Amniotic epithelial cell (primary cell): Measurements from ENCODE around the gene ANOS1.

ENCODE experiments used
- DNase-seq: peaks from one replicate; pipeline ENCODE4 v3.0.0-alpha.2; 2010; ENCODE audit warnings: low read depth

ANOS1 gene

DNA sequence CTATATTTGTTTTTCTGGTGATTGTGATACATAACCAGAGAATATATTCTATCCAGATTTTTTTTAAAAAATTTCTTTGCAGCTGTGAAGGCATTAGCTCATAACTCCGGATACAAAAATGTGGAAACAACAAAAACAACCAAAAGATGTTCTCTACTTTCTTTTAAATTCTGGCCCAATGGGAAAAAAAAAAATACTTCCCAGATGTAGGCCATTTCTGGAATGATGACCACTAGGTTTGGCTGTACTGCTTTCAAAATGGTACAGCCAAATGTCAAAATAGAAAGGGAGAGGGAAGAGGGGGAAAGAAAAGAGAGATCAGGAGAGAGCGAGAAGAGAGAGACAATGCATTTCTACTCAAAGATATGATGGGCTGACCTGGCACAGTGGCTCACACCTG, 14.6 kb downstream of the ANOS1 start:
- DNase-seq: no peak

DNA sequence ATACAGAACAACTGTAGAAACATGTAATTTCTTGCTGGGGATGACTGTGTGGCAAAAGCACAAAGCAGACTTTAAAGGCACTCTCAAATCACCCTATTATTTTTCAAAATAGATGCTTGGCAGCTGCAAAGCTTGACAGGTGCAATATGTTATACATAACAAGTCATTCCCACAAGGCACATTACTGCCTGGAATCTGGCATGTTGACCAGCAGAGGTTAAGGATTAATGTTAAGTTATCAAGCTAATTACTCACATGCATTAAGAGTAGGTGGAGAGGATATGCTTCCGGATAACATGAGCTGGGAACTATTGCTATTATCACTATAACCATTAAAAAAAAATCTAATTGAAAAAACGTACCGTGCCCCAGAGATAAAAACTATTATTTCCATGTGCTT, 17.8 kb downstream of the ANOS1 start:
- DNase-seq: no peak

DNA sequence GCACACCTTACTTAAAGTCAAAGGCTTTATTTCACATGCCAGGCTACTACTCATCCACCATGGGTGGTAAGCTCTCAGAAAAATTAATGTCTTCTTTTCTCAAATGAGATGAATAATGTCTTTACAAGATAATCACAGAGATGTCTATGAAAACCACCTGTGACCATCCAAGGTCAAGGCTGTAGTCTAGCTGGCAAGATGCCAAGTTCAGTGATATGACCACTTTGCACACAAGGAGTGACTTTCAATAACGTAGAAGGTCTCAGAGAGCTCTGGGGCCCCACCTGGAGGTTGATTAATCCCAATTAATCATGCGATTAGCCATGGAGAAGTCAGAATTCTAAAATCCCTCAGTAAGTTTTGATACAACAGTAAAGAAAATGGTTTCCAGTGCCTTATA, 20.5 kb downstream of the ANOS1 start:
- DNase-seq: no peak

DNA sequence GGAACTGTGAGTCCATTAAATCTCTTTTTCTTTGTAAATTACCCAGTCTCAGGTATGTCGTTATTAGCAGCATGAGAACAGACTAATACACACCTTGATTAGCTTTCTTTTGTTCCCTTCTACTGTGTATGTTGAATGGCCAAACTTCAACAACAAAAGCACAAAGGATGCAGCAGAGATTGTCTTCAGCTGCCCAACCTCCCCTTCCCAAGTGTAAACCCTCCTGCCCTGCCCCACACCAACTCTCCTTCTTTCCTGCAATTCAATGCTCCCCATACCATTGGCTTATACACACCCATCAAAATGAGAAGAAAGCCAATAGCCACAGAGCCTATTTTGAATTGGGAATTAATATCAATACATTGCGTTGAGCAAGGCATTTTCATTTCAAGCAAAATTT, 27.8 kb downstream of the ANOS1 start:
- DNase-seq: no peak

DNA sequence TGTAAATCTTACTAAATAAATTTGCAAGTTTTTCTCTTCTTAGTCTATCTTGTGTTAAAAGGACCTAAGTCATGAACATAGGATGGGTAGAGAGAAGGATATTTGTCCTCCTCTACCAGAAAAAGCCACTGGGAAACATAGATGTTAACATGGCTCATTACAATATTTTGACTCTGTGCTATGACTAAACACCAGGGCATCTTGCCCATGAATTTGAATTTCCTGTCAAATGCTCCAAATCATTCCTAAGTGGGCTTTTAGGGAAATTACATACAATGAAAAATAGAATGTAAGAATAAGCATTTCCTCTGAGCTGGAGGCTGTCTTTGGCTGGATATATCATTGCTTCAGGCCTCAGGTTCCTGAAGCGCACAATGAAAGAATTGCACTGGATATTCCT, 39.1 kb downstream of the ANOS1 start:
- DNase-seq: no peak

DNA sequence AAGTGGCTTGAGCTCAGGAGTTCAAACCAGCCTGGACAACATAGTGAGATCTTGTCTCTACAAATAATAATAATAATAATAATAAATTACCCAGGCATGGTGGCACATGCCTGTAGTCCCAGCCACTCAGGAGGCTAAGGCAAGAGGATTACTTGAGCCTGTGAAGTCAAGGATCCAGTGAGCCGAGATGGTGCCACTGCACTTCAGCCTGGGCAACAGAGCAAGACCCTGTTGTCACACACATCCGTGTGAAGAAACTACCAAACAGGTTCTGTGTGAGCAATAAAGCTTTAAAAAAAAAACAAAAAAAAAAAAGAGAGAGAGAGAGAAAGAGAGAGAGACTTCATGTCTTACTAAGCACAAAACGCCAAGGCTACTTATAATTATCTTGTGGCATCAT, 42.5 kb downstream of the ANOS1 start:
- DNase-seq: no peak

DNA sequence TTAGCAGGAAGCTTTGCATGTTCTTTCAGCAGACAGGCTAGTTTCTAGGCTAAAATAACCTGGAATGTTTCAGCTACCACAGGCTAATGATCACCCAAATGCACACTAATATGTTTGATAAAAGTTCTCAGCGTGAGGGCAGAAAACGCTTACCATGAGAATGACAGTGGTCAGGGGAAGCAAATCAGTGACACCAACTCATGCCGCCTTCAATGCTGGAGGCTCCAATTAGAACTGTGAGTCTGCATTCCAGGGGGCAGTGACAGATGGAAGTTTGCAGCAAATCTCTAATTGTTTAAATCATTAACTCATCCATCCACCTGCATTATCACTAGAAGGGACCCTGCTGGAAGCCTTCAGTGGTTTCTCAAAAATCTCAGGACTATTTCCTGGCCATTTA, 43.2 kb downstream of the ANOS1 start:
- no peak for DNase-seq

DNA sequence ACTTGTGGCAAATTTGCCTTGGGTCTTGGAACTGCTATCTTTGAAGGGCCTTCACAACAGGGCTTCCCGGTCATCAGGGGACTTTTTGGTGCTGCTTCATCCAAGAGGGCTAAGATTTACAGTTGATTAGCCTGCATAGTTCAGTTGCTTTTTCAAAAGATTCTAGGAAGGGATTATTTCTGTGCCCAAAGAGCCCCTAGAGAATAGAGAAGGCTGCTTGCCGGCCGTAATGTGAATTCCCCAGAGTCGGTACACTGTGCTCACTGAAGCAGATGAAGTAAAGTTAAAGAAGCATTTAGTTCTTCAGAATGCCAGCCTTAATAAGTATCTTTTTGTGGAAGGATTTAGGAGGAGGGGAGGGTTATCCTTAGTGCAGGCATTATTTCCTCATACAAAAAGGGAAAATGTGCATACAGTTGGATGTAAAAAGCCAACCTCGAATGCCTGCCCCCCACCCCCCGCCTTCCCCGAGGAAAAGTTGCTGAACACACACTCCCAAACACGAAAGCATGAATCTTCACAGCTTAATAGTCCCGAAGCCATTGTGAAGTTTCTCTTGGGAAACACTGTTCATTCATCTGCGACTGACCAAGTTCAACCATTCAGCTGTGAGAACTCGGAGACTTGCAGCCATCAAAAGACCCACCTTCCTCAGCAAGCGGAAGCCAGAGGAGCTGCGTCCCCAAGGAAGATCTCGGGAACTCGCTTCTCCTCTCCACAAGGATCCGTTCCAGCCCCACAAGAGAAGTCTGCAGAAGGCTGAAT, 47.6 kb downstream of the ANOS1 start:
- DNase-seq: no peak

DNA sequence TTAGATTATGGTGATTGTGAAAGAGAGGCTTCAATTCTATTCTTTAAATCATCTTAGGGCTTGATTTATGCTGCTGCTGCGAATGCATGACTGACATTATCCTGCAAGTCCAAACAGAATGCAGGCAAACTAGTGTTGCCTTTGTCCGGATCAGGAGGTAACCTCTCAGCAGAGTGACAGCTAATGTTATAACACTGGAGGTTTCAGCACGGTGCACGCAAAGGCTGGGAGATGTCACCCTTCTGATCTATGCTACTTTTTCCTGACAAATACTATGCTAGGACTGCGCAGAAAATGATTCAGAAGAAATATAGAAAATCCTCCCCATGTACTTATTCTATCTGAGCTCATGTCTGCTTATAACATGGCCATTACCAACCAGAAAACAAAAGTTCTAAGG, 48.2 kb downstream of the ANOS1 start:
- DNase-seq: no peak

DNA sequence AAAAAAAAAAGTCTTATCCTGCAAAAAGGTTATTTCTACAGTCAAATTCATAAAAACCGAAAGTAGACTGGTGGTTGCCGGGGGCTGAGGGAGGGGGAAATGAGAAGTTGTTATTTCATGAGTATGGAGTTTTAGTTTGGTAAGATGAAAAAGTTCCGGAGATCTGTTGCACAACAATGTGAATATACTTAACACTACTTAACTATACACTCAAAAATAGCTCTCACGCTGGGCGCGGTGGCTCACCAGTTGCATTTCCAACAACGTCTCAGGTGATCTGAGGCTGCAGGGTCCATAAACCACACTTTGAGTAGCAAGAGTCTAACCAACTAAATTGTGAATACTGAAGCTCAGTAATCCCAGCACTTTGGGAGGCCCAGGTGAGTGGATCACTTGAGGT, 52.4 kb downstream of the ANOS1 start:
- no peak for DNase-seq

DNA sequence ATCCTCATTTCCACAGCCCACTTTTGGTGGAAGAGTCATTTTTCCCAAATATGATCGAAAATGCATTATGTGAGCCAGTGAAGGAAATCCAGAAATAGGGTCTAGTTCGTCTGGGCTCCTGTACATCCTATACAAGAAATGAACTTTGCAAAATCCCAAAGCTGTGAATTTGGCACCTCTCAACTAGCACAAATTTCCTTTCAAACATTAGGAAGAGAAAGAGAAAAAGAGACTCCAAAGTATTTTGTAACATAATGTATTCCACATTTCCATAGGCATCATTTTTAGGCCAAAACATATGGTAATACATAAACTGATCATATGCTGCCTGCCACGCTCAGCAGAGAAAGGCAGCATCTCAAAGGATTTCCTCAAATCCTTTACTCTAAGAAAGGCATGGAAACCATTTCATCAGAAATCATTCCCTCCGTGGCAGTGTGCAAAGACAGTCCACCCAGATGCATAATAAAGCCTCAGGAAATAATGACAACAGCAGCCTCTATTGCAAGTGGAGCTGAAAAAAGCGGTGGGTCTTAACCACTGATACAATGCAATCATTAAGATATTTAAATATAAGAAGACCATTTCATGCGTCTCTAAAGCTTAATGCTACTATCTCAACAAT, 56.8 kb downstream of the ANOS1 start:
- no peak for DNase-seq

DNA sequence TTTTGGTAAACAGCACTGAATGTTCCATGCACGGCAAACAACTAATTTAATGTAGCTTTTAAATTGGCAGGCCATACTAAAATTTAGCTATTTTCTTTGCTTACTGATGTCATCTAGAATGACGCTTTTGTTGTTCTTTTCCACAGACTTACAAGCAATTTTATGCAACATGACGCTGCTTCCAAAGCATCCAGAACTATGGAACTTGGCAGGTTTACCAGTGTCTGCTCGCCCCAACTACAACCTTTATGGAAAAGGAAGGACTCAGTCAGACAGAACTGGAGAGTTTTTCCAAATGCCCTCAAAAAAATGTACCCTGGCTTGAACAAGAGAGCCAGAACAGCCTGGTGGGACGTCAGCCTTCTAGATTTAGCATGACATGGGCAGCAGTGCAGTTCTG, 58.7 kb downstream of the ANOS1 start:
- peak; percentile 13 for DNase-seq

DNA sequence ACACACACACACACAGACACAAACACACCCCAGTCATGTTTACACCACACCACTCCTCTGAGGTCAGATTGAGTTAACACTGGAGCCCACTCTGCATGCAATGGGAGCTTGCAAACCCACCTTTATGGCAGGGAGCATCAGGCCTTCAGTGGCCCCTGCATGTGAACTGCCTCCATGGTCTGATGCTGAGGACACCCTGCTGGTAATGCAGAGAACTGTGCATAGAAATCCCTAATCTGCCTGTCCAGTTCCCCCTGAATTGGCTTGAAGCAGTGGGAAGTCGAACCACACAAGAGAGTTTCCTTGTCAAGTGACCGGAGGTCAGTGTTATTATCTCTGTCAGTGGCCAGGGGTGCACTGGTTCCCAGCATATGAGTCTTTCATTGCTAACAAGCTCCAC, 59.8 kb downstream of the ANOS1 start:
- DNase-seq: no peak

DNA sequence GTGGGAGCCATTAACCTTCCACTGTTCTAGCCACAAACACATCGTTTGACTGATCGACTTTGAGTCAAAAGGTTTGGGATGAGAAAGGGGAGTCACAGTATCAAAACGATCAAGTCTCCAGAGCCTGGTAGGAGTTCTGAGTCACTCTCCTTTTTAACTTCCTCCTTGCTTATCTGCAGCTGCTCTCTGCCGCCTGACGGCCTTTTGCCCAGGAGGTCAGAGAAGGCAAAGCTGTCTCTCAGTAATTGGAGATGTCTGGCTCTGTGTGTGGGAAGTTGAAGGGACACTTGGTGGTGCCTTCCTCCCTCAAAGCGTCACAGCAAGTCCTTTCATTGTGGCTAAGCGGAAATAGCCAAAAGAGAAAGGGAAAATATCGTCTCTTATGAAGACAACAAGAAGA, 63.1 kb downstream of the ANOS1 start:
- peak; percentile 2 for DNase-seq

DNA sequence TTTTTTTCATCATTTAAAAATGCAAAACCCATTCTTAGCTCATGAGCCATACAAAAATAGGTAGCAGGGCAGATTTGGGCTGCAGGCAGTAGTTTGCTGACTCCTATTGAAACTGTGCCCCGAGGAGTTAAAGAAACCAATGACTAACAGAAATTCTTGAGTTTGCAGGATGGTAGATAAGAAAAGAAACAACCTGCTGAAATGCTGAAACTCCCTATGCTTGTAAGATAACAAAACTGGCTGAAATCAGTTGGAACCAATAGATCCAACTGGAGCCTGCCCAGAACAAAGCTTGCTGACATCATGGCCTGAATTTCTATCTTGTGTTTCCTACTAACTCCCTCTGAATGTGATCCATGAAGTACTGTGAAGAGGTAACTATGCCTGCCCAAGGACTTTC, 68.6 kb downstream of the ANOS1 start:
- peak; percentile 67 for DNase-seq

DNA sequence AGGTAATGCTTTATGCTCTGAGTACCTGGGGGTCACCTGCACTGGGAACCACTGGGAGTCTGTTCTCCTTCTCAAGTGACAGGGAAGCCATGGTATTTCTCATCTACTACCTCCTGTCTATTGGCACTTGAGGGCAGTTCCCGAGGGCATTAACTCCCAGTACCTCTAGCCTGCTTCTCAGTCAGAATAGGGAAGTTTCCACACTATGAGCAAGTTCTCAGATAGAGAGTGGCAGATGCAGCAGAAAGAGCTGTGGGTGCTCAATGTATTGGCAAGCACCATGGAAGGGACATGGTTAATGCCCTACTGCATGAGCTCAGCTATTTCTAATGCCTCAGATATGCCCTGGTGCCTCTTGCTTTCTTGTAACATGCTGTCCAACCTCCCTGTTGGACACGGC, 74.1 kb downstream of the ANOS1 start:
- no peak for DNase-seq

DNA sequence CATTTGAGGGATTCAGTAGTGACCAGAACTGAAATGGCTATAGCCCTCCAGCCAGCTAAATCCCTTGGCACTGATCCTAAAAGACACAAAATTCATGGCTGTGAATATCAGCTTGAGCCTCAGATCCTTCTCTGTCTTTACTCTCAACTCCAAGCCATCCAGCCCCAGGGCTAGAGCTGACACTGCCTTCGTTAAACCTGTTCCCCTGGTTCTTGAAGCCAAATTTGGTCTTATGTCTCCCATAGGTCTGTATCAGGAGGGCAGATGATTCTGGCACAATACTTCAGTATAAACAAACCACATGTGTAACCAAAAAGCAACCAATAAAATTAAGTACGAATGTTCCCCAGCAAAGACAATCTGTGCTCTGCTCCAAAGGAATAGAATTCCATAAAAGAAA, 78.0 kb downstream of the ANOS1 start:
- DNase-seq: no peak

DNA sequence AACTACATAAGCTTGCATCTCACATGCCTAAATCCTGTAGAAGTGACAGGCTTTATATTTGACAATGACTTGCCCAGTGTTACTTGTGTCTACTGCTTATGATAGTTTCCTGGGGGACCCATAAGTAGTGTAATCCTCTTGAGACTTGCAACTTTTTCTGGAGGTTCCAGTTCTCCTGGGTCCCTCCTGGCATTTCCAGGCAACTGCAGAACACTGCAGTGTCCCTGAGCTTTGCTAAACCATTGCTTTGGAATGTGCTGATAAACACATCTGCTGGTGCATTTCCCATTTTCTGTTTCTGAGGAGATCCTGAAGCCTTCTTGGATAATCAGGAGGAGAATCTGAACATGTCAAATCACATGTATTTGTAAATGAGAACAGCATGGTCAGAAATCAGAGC, 82.0 kb downstream of the ANOS1 start:
- DNase-seq: no peak

DNA sequence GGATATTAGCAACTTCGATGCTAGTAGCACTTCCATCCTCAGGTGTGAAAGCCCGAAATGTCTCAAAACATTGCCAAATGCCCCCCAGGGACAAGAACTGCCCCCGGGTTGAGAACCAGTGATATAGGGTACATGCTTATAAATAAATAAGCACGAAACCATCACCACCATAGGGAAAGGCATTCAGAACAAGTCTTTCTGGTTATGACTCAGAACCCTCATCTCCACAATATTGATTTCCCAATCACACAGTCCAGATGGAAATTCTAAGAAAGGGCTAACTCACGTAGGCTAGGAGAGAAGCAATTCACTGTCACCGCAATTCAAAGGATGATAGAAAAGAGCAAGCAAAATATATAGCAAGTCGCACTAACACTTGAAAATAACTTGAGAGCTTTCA, 84.8 kb downstream of the ANOS1 start:
- DNase-seq: peak; percentile 51

DNA sequence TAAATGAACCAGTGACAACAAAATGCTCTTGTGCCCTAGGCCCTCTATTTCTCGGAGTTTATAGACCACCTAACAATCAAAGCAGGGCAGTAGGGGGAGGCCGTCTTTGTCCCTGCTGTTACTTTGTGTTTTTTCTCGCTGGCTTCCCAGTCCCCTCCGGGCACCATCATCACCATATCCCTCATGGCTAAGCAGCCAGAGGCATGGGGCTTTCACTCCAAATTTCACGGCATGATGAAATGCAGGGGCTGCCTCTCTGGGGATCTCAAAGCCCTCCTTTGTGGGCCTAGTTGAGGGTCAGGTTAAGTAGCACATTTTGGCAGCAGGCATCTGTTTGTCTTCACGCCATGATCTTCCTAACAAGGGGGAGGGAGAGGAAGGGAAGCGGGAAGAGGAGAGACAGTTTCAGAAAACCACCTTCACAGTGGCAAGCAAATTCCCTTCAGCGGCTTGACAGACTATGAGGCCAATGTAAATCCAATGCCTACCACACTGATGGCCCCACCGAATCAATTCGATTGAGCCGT, 91.9 kb downstream of the ANOS1 start:
- no peak for DNase-seq

DNA sequence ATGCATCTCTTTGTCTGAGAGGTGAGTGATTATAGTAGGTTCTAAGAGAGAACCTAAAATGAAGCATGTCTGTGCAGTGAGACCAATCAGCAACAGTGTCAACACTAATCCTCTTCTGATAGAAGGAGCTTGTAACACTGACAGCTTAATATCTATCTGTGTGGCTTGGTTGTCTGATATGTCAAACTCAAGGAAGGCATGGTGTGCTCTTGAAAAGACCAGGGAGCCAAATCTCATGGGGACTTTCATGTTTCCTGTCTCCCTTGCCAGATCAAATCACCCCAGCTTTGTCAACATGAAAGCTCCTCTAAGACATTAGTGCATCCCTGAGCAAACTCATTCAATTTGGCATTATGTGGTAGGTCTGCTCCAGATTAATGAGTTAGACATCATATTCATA, 95.4 kb downstream of the ANOS1 start:
- DNase-seq: no peak

DNA sequence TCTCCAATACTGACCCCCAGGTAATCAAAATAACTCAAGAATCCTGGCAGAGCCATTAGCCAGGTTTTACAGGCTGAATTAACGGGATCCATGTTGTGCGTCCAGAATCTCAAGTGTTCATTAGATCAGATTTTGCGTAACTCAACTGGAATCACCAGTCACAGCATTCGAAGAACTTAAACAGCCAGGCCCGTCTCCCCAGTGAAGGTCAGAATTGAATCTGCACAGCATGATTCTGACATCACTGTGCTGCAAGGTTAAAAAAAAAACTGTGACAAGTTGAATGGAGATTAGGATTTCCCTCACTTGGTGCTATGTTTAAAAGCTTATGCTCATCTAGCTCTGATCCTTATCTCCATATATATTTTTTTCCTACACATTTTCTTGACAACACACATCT, 96.1 kb downstream of the ANOS1 start:
- DNase-seq: no peak

DNA sequence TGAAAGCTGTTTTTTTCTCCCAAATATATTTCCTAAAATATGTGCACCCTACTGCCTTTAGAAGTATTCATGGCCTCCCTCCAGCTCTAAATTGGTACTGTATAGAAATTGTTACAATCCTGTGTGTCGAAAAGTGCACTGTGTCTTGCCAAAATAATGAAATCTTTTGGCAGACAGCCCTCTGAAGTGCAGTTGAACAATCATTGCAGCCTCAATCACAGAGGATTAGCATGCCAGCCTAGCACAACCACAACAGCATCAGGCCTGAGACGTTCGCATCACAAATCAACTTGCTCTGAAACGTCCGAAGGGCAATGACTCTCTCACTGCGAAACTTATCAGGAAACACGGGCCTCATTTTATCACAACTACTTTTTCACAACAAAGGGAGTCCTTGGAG, 99.0 kb downstream of the ANOS1 start:
- DNase-seq: peak; percentile 92

DNA sequence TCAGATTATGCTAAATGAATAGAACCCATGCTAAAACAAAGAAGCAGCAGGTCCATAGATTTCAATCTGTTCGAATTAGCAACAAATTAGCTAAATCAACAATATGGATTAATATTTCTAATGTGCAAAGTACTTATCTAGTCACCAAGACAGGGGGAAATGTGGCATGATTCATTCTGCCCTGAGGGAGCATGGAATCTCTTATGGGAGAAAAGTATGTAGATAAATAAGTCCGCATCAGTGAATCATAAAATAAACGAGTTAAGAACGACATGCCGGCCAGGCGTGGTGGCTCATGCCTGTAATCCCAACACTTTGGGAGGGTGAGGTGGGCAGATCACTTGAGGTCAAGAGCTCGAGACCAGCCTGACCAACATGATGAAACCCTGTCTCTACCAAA, 102.1 kb downstream of the ANOS1 start:
- peak; percentile 82 for DNase-seq
